AG09309 (cell line): ENCODE measurements around the gene FCN2.

Source experiments
- DNase-seq: peaks from one replicate; pipeline ENCODE4 v3.0.0-alpha.2; 2010; ENCODE audit warnings: low read depth
- H3K4me3 ChIP-seq: 2 replicates; pipeline ENCODE4 v1.5.1; 2011; ENCODE audit warnings: mild to moderate bottlenecking, low read depth, low read length, moderate library complexity; ENCODE audit not compliant: control insufficient read depth
- CTCF ChIP-seq: IDR thresholded peaks from 2 replicates; pipeline ENCODE4 v1.5.1; 2011; ENCODE audit warnings: mild to moderate bottlenecking, low read depth, low read length, inconsistent platforms; ENCODE audit not compliant: insufficient read depth, control insufficient read depth; ENCODE audit errors: missing control alignments

Gene FCN2

GRCh38 chr9:134892221-134892620 is 11.6 kb downstream of the FCN2 start:
- TF ChIP-seq CTCF = no peak
- H3K4me3 ChIP-seq = no peak overlapping the region
- DNase-seq = no peak

GRCh38 chr9:134892820-134893420 is 12.3 kb downstream of the FCN2 start:
- DNase-seq = no peak
- no peak for TF ChIP-seq CTCF
- H3K4me3 ChIP-seq = no peak overlapping the region

GRCh38 chr9:134894136-134894860 is 13.7 kb downstream of the FCN2 start:
- TF ChIP-seq CTCF = no peak
- DNase-seq = no peak

GRCh38 chr9:134895097-134895496 is 14.5 kb downstream of the FCN2 start:
- DNase-seq = no peak
- TF ChIP-seq CTCF = no peak
- no peak overlapping the region for H3K4me3 ChIP-seq

More at GRCh38 chr9:134894136-134894860, 13.7 kb downstream of the FCN2 start:
- H3K4me3 ChIP-seq = no peak overlapping the region

- TF ChIP-seq CTCF = no peak
- no peak for DNase-seq
- no peak overlapping the region for H3K4me3 ChIP-seq
Observed at GRCh38 chr9:134895567-134895907, 14.9 kb downstream of the FCN2 start.

GRCh38 chr9:134895908-134896833 is 15.6 kb downstream of the FCN2 start:
- no peak overlapping the region for H3K4me3 ChIP-seq
- TF ChIP-seq CTCF = no peak
- peak; percentile 8 for DNase-seq
